ENCODE data around the gene MCF2L. TPM values are rescaled to one million over a fixed set of nuclear protein-coding genes. Genes with fewer than 3 reads are reported as not detected.

MCF2L gene
- polyA plus RNA-seq, 1 experiment = 0.02 TPM

DNA sequence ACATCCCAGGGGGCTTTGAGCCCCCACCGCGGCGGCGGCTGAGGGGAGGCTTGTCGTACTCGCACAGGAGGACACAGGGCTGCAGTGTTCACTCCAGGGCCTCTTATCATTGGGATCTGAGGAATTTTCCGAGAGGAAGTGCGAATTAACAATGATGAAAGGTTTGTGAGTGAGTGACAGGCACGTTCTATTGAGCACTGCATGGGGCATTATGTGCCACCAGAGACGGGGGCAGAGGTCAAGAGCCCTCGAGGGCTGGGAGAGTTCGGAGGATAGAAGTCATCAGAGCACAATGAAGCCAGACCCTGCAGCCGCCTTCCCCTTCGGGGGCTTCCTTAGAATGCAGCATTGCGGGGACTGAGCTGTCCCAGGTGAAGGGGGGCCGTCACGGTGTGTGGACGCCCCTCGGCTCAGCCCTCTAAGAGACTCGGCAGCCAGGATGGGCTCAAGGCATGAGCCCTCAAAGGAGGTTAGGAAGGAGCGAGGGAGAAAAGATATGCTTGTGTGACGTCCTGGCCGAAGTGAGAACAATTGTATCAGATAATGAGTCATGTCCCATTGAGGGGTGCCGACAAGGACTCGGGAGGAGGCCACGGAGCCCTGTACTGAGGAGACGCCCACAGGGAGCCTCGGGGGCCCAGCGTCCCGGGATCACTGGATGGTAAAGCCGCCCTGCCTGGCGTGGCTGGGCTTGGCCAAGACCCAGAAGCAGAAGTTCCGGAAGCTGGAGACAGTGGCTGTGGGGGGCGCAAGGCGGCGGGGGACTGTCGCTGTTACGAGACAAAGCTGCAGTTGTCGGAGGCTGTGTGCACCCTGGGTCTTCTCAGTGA, 53.9 kb downstream of the MCF2L start:
- CTCF ChIA-PET = interaction anchor here (1.2 kb wide), 1 partner anchor 80 kb away, joined by 4 read pairs; no protein-coding TSS in a partner anchor
- no peak for DNase-seq (ENCODE audit: low read depth)
- TF ChIP-seq, protein P1, sequence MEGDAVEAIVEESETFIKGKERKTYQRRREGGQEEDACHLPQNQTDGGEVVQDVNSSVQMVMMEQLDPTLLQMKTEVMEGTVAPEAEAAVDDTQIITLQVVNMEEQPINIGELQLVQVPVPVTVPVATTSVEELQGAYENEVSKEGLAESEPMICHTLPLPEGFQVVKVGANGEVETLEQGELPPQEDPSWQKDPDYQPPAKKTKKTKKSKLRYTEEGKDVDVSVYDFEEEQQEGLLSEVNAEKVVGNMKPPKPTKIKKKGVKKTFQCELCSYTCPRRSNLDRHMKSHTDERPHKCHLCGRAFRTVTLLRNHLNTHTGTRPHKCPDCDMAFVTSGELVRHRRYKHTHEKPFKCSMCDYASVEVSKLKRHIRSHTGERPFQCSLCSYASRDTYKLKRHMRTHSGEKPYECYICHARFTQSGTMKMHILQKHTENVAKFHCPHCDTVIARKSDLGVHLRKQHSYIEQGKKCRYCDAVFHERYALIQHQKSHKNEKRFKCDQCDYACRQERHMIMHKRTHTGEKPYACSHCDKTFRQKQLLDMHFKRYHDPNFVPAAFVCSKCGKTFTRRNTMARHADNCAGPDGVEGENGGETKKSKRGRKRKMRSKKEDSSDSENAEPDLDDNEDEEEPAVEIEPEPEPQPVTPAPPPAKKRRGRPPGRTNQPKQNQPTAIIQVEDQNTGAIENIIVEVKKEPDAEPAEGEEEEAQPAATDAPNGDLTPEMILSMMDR (IDR thresholded peaks at IDR 0.05; ENCODE audit: insufficient read depth, low read depth, low read length) = no peak
- POLR2A ChIA-PET = no interaction called here
- H3K27me3 ChIP-seq (ENCODE audit: control insufficient read depth, insufficient read depth, low read length) = peaks cover 8% of the 10 kb centered on the region
- H3K4me3 ChIP-seq (ENCODE audit: low read depth, low read length) = no peak overlapping the region
- no peaks in the 10 kb centered on the region for H3K36me3 ChIP-seq (ENCODE audit: control insufficient read depth, insufficient read depth, low read length)

DNA sequence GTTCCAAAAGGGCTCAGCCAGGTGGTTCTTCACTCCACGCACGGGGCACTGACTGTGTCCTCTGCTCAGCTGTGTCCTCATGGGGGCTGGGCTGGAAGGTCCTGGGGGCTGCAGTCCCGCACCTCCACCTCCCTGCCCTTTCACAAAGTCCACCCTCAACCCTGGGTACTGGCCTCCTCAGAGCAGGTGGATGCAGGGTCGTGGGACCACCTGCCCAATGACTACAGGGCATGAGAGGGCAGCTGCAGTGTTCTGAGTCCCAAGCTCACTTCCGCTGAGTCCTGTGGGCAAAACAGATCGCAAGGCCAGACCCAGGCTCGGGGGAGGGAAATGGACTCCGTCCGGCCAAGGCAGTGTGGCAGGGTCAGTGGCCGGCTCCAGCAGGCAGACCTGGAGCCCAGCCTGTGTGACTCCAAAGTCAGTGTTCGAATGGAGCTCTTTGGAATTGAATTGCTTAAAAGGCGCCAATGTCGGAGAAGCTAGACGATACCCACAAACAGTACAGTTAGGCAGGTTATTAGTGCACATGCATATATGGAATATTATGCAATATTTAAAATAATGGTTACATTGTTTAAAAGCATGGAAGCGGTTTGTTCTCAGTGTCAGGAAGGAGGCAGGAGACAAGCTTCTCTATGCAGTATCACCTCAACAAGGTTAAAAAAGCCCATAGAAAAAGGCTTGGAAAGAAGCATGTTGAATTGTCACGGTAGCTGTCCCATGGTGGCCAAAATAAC, 54.8 kb downstream of the MCF2L start:
- CTCF ChIA-PET = interaction anchor here (1.2 kb wide), 1 partner anchor 81 kb away, joined by 4 read pairs; no protein-coding TSS in a partner anchor
- TF ChIP-seq, protein P1 (IDR thresholded peaks at IDR 0.05; ENCODE audit: insufficient read depth, low read depth, low read length) = no peak
- no peaks in the 10 kb centered on the region for H3K36me3 ChIP-seq (ENCODE audit: control insufficient read depth, insufficient read depth, low read length)
- DNase-seq (ENCODE audit: low read depth) = no peak
- no peak overlapping the region for H3K4me3 ChIP-seq (ENCODE audit: low read depth, low read length)
- POLR2A ChIA-PET = no interaction called here
- H3K27me3 ChIP-seq (ENCODE audit: control insufficient read depth, insufficient read depth, low read length) = peaks cover 9% of the 10 kb centered on the region

DNA sequence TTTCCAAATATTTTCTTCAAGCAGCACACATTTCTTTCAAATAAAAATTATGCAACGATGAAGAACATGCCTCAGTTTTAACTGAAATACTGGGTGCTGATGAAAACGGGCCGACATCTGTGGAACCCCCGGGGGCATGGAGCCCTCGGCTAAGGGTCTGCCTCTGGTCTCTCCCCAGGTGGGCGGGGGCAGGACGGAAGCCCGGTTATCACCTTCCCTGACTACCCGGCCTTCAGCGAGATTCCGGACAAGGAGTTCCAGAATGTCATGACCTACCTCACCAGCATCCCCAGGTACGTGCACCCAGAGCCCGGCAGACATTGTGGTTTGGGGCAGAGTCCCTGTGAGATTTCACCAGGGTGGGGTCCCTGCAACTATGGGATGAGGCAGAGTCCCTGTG, 55.5 kb downstream of the MCF2L start:
- no peaks in the 10 kb centered on the region for H3K36me3 ChIP-seq (ENCODE audit: control insufficient read depth, insufficient read depth, low read length)
- POLR2A ChIA-PET = no interaction called here
- TF ChIP-seq, protein P1 (IDR thresholded peaks at IDR 0.05; ENCODE audit: insufficient read depth, low read depth, low read length) = no peak
- DNase-seq (ENCODE audit: low read depth) = no peak
- CTCF ChIA-PET = interaction anchor here (1.2 kb wide), 1 partner anchor 82 kb away, joined by 4 read pairs; no protein-coding TSS in a partner anchor
- peaks cover 9% of the 10 kb centered on the region for H3K27me3 ChIP-seq (ENCODE audit: control insufficient read depth, insufficient read depth, low read length)
- H3K4me3 ChIP-seq (ENCODE audit: low read depth, low read length) = no peak overlapping the region

DNA sequence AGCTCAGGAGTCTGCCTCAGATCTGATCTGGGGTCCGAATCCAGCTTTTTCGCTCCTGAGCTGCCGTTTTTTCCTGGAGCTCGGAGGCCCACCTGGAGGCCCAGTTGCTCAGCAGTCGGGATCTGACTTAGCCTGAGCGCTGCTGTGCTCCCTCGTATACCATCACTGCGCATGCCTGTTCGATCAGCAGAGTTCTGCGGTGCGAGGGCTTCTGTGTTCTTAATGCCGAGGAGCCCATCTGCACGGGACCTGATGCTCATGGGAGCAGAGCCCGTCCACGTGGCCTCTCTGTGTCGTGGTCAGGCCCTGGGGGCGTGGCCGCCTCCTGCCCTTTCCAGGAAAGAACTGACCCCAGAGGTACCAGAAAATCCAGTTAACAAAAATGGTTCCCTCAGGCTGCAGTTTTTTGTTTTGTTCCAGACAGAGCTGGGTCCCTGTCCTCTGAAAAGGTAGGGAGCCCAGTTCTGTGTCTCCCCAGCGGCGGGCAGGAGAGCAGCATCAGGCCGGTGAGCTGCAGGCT, 57.4 kb downstream of the MCF2L start:
- H3K27me3 ChIP-seq (ENCODE audit: control insufficient read depth, insufficient read depth, low read length) = peaks cover 9% of the 10 kb centered on the region
- TF ChIP-seq, protein P1 (IDR thresholded peaks at IDR 0.05; ENCODE audit: insufficient read depth, low read depth, low read length) = no peak
- CTCF ChIA-PET = no interaction called here
- H3K4me3 ChIP-seq (ENCODE audit: low read depth, low read length) = no peak overlapping the region
- H3K36me3 ChIP-seq (ENCODE audit: control insufficient read depth, insufficient read depth, low read length) = no peaks in the 10 kb centered on the region
- POLR2A ChIA-PET = no interaction called here
- no peak for DNase-seq (ENCODE audit: low read depth)

DNA sequence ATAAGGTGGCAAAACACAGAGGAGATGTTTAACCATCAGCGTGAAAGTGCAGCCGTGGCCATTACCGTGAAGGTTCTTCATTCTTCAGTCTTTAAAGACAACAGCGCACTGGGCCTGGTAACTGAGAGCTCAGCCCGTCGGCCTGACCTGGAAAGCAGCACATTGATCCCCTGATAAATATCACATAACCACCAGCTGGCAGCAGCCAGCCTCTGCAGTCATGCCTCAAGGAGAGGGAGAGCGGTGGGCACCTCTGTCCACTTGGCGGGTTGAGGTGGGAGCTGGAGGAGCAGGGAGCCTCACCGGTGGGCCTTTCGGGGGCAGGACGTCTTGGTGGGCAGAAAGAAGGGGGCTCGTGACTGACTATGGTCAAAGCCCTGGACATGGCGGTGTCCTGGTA, 58.1 kb downstream of the MCF2L start:
- Histone ChIP-seq H3K4me3 (ENCODE audit: low read depth, low read length) (no peak overlapping the region), H3K36me3 (ENCODE audit: control insufficient read depth, insufficient read depth, low read length) (no peaks in the 10 kb centered on the region), H3K27me3 (ENCODE audit: control insufficient read depth, insufficient read depth, low read length) (peaks cover 9% of the 10 kb centered on the region)
- ChIA-PET POLR2A (no interaction called here), CTCF (interaction anchor here (0.6 to 2.9 kb wide), 2 partner anchors 11 to 84 kb away, joined by 3 to 10 read pairs; no protein-coding TSS in a partner anchor)
- TF ChIP-seq, protein P1 (IDR thresholded peaks at IDR 0.05; ENCODE audit: insufficient read depth, low read depth, low read length) = no peak
- DNase-seq (ENCODE audit: low read depth) = no peak
